ENCODE data around the gene ZNF346. TPM values are rescaled to one million over a fixed set of nuclear protein-coding genes. Genes with fewer than 3 reads are reported as not detected.

ZNF346 gene
- polyA plus RNA-seq, 12 donors = 11.6 to 28.9 (median 14.8) TPM; not detected in 1

DNA sequence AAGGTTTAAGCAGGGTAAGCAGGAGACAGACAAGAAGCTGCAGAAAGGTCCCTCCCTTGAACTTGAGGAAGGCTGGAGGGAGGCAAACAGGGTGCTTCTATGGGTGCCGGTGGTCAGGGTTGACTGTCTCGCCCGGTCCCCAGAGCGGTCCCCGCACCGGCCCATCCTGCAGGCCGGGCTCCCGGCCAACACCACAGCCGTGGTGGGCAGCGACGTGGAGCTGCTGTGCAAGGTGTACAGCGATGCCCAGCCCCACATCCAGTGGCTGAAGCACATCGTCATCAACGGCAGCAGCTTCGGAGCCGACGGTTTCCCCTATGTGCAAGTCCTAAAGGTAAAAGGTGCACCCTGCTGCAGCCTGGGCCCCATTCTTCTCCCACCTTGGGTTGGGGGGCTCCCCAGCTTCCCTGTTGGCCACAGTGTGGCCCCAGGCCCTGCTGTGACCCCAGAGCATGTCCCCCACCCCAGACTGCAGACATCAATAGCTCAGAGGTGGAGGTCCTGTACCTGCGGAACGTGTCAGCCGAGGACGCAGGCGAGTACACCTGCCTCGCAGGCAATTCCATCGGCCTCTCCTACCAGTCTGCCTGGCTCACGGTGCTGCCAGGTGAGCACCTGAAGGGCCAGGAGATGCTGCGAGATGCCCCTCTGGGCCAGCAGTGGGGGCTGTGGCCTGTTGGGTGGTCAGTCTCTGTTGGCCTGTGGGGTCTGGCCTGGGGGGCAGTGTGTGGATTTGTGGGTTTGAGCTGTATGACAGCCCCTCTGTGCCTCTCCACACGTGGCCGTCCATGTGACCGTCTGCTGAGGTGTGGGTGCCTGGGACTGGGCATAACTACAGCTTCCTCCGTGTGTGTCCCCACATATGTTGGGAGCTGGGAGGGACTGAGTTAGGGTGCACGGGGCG is 69.9 kb downstream of the ZNF346 start:
- no peak for DNase-seq

DNA sequence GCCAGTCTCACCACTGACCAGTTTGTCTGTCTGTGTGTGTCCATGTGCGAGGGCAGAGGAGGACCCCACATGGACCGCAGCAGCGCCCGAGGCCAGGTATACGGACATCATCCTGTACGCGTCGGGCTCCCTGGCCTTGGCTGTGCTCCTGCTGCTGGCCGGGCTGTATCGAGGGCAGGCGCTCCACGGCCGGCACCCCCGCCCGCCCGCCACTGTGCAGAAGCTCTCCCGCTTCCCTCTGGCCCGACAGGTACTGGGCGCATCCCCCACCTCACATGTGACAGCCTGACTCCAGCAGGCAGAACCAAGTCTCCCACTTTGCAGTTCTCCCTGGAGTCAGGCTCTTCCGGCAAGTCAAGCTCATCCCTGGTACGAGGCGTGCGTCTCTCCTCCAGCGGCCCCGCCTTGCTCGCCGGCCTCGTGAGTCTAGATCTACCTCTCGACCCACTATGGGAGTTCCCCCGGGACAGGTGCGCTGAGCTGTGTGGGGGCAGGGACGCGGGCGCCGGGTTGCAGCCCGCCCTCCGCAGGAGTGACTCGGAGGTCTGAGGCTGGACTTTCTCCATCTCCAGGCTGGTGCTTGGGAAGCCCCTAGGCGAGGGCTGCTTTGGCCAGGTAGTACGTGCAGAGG is 70.7 kb downstream of the ZNF346 start:
- no peak for DNase-seq

DNA sequence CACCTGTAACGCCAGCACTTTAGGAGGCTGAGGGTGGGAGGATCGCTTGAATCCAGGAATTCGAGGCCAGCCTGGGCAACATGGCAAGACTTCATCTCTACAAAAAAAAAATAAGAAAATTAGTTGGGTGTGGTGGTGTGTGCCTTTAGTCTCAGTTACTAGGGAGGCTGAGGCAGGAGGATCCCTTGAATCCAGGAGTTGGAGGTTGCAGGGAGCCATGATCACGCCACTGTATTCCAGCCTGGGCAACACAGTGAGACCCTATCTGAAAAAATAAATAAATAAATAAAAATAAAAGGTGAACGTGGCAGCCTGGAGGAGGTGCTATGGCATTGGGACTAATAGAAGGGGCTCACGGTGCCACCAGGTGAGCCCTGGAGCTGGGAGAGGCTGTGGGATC is 71.3 kb downstream of the ZNF346 start:
- DNase-seq = no peak

DNA sequence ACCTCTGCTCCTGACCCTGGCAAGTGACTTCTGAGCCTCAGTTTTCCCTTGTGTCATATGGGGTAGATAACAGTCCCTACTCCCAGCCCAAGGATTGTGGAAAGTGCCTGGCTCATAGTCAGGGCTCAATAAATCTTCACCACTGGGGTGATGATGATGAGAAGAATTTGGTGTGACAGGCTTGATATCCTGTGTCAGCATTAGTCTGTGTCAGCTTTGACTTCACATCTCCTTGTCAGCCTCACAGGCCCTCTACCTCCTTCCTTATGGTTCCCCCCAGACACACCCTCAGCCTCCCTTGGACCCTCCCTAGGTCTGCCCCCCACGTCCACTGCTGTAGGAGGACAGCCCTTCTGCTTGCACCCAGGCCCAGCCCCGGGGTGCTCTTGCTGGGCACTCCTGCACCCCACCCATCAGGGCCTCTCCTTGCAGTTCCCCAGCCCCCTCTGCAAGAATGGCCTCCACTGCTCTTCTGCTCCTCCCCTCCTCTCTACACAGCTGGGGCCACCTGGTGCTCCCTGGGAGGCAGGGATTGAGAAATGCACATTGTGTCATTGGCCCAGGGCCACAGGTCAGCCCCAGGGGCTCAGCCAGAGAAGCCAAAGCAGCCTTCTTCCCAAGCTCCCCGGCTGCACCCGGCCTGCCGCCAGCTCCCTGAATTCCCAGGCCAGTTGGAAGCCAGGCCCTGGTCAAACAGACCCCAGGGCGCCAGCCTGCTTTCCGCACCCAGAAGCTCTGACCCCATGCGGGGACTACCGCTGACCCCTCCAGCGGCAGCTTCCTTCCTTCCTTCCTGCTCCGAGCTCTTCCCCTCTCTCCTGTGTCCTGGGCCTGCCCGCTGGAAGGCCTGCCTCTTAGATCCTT is 72.0 kb downstream of the ZNF346 start:
- DNase-seq = peak; percentile 76

DNA sequence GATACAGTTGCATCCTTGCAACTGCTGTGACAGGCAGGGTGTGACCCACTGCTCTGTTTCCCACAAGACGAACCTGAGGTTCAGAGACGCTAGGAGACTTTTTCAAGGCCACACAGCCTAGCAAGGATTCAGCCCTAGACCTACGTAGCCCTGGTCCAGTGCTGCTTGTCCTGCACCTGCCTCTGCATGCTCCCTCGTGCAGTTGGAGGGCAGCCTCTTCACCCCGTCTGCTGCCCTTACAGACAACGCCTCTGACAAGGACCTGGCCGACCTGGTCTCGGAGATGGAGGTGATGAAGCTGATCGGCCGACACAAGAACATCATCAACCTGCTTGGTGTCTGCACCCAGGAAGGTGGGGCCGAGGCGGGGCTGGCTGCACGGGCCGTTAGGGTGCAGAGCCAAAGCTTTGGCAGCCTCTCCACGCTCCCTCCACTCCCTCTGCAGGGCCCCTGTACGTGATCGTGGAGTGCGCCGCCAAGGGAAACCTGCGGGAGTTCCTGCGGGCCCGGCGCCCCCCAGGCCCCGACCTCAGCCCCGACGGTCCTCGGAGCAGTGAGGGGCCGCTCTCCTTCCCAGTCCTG is 72.7 kb downstream of the ZNF346 start:
- no peak for DNase-seq

DNA sequence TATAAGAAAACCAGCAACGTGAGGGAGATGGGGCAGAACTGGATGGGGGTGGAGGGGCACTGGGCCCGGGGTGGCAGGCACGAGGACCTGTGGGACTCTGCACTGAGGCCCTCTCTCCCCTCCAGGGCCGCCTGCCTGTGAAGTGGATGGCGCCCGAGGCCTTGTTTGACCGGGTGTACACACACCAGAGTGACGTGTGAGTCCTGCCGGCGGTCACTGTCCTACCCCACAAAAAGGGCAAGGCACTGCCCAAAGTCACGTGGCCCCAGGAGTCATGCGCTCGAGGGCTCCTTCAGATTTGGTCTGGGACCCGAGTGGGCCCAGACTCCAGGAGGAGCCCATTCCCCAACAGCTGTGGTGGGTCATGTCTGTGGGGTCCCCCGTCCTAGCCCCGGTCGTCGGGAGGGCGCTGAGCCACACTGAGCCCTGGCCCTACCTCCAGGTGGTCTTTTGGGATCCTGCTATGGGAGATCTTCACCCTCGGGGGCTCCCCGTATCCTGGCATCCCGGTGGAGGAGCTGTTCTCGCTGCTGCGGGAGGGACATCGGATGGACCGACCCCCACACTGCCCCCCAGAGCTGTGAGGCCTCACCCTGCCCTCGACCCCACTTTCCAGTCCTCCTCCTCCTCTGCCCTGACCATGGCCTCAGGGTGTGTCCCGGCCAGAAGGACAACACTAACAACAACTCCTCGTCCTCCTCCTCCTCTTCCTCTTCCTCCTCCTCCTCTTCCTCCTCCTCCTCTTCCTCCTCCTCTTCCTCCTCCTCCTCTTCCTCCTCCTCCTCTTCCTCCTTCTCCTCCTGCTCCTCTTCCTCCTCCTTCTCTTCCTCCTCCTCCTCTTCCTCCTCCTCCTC is 73.9 kb downstream of the ZNF346 start:
- no peak for DNase-seq

DNA sequence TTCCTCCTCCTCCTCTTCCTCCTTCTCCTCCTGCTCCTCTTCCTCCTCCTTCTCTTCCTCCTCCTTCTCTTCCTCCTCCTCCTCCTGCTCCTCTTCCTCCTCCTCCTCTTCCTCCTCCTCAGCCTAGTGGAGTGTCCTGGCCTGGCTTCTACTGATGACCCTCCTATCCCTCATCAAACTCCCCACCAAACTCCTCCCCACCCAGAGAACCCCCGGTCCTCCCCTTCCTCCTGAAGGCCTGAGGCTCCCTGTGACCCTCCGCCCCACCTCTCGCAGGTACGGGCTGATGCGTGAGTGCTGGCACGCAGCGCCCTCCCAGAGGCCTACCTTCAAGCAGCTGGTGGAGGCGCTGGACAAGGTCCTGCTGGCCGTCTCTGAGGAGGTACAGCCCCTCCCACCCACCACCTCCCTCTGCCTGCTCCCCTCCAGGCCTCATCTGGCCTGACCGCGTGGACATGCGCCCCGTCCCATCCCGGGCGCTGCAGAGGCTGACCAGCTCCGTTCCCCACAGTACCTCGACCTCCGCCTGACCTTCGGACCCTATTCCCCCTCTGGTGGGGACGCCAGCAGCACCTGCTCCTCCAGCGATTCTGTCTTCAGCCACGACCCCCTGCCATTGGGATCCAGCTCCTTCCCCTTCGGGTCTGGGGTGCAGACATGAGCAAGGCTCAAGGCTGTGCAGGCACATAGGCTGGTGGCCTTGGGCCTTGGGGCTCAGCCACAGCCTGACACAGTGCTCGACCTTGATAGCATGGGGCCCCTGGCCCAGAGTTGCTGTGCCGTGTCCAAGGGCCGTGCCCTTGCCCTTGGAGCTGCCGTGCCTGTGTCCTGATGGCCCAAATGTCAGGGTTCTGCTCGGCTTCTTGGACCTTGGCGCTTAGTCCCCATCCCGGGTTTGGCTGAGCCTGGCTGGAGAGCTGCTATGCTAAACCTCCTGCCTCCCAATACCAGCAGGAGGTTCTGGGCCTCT is 74.8 kb downstream of the ZNF346 start:
- DNase-seq = no peak

DNA sequence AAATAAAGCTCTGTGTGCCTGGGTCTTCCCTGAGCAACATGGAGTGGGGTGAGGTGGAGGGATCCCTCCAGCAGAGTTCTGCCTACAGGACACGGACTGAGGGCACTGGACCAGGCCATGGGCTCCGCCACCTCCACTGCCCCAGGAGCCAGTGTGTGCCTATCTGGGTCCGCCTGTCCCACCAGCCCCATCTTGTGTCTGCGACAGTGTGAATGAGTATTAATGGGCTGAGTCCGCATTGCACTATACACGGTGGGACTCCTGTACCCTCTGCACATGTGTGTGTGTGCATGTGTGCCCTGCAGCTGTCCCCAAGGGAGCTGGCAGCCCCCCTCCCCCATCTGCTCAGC is 75.6 kb downstream of the ZNF346 start:
- no peak for DNase-seq

DNA sequence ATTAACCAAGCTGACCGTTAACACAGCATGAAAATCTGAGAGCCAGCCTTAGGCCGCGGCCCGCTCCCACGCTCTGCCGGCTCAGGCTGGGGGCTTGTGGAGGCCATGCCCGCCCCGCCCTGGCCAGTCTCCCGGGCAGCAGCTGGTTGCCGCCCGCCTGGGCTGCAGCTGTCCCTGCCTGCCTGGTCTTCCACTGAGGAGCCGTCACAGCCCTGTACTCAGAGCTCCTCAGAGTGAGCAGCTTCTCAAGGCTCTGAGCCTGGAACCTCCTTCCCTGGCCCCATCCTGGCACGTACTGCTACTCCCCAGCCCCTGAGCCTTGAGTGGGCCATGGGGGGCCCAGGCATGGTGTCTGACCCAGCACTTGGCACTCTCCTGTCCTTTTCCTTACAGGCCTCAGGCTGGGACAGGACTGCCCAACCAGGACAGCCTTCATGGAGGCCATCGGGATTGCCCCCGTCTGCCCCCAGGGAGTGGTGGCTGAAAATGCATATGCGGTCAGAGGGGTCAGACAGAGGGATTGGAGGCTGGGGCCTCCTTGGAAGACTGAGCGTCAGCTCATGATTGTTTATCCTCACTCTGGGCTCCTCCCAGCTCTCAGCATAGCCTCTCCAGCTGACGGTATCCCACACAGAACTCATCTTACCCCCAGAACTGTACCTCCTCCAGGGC is 76.1 kb downstream of the ZNF346 start:
- no peak for DNase-seq

DNA sequence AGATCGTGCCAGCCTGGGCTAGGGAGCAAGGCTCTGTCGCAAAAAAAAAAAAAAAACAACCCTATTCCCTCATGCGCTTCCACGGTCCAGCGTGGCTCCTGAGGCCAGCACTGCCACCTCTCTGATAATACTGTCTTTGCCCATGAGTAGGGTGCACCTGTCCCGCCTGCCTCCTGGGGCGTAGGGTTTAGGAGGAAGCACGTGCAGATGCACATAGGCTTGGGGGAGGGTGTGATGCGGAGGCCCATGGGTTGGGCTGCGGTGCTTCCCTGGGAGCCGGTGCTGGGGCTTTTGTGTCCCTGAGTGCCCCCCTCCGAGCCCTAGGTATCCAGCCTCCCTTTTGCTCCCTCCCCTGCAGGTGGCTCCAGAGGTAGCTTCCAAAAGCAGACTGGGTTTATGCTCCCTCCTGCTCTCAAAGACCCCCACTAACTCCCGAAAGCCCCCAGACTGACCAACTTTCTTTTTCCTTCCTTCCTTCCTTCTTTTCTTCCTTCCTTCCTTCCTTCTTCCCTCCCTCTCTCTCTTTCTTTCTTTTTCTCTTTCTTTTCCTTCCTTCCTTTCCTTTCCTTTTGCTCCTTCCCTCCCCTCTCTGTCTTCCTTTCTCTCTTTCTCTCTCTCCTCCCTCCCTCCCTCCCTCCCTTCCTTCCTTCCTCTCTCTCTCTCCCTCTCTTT is 77.1 kb downstream of the ZNF346 start:
- no peak for DNase-seq

DNA sequence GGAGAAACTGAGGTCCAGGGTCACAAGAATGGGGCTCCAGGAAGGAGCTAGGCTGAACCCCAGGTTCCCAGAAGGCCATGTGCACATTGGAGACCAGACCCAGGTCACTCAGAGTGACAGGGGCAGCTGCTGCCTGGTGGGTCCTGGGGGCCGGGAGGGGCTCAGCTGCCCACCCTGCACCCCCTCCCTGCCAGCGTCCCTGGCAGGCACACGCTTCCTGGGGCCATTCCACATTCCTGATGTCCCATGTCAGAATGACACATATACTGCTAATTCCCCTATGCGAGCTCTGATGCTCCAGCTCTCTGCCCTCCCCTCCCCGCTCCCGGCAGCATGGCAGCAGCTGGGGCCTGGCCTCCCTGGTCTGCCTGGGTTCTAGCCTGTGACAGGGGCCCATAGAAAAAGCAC is 78.2 kb downstream of the ZNF346 start:
- no peak for DNase-seq

DNA sequence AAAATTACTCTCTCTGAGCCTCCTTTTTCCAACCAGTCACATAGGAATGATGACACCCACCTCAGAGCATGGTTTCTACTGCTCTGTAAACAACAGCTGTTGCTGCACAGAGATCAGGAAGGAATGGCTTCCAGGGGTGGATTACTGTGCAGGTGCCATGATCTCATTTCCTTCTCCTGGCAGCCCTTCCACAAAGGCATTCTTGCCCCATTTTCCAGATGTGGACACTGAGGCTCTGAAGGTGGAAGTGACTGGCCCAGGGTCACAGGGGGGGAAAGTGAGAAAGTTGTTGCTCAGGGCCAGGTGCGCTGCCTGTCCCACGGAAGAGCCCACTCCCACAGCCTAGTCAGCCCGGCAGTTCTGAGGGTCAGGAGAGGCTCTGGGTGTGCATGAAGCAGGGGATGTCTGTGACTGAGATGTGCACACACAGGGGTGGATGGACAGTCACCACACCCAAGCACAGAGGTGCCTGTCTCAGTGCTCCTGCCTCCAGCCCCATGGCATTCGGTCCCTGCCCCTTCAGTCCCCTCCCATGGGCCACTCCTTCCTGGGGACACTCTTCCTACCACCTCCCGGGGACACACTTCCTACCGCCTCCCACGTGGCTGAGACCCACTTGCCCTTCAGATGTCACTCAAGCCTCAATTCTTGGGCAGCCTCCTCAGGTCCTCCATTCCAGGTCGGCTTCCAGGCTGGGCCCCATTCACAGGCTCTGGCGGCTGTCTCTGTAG is 81.2 kb downstream of the ZNF346 start:
- DNase-seq = no peak

DNA sequence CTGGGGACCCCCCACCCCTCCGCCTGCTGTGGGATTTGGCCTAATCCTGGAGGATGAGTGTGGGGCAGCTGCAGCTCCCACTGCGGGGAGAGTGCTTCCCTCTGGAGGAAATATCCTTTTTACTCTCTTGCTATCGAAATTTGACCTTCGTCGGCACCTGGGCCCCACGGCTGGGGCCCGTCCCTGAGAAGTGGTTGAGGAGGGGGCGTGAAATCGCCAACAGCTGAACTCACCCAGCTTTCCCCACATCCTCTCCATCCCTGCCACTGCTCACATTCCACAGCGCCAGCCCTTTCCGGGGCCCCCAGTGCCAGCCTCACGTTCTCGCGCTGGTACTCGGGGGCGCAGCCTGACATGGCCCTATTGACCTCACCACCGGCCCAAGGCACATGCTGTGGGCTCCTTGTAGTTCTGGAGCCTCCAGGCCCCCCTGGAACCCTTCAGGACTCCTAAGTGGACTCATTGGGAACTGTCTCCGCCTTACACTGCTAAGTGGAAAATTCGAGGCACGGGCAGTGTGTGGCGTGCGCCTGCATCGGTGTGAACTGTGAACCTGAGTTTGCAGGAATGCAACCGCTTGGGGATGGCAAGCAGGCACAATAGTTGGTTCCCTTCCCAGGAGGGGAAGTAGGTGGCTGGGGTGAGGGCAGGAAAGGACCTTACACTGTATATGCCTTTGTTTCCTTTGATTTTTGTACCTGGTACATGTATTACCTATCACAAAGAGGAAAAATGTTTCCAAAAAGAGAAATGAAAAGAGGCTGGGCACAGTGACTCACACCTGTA is 83.4 kb downstream of the ZNF346 start:
- DNase-seq = no peak

DNA sequence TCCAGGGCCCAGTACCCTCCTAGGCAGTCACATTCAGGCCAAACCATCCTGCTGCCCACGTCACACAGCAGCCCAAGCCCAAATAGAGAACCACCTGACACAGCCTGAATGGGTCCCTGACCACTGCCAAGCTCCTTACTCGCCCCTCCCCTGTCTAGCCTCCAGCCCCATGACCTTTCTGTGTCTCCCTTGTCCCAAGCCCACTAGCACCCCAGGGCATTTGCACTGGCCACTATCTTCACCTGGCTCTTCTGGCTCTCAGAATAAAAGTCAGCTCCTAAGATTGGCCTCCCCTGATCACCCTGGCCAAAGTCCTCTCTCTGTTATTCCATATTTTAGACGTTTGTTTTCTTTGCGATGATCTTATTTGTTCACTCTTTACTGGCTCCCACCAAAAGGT is 84.7 kb downstream of the ZNF346 start:
- no peak for DNase-seq

DNA sequence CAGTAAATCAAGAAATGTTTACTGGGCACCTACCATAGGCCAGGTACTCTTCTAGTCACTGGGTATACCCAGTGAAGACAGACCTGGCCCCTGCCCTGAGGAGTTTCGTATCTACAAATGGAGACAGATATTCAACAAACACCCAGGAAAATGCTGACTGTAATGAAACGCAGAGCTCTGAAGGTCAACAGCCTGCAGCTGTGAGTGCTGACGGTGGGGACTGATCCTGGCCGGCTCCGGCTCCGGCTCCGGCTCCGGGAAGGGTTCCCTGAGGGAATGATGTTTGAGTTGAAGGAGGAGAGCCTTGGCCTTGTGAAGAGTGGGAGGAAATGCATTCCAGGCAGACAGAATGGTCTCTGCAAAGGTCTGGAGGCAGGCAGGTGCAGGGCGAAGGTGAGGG is 87.3 kb downstream of the ZNF346 start:
- DNase-seq = no peak

DNA sequence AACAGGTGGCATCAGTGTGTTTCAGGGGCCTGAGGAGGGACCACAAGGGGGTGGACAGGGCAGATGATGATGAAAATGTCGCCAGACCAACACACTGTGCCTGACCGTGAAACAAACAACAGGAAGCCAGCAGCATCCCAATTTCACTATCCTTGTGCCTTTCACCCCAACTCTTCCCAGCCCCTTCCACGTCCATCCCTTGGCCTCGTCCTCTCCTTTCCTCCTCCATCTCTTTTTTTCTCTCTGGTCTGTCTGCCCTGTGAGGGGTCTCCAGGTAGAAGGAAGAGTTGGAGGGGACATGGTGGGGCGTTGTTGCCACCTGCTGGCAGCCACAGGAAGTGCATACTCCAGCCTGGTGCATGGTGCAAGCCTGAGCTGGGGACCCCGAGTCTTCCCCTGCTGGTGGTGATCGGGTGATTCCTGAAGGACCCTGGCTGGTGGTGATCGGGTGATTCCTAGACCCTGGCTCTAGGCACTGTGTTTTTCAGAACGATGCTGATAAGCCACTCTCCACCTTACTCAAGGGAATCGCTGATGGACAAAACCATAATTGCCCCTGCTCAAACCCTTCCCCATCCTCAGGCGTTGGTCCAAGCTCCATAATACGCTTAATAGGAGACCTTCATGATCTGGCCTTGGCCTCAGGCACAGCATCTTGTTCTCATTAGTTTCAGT is 89.4 kb downstream of the ZNF346 start:
- no peak for DNase-seq
